ENCODE data around the gene ZNF879. TPM values are rescaled to one million over a fixed set of nuclear protein-coding genes. Genes with fewer than 3 reads are reported as not detected.

Gene ZNF879
- total RNA-seq, 1 experiment from 2014 or later: not detected

DNA sequence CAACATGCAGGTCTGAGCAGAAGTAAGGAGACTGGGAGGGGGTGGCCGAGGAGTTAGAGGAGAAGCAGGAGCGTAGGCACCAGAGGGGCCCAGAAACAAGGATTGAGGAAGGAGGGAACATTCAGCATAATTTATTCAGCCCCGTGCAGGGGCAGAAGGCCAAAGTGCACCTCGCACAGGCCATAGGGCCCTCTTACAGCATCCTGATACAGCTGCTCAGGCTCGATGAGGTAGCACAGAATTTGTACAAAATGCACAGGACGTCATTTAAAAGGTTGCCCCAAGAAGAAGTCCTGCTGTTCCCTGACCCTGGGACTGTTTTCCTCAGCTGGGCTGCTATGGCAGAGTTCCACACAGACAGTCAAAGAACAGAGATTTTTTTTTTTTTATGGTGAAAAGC is 26.4 kb upstream of the ZNF879 start:
- no peak for ATAC-seq
- peaks cover 0 to 6% of the 10 kb centered on the region in 2 experiments; a peak in 2 of 4 replicates for H3K9me3 ChIP-seq (ENCODE audit: control insufficient read depth in 1 of 2, insufficient read depth in 1 of 2, low read depth in 1 of 2, low read length in 2 of 2)
- POLR2A ChIA-PET: no interaction called here
- CTCF ChIA-PET: no interaction called here
- H3K4me2 ChIP-seq (ENCODE audit: low read length): no peak overlapping the region
- no peak for DNase-seq (ENCODE audit: low read depth, low spot score)
- H4K20me1 ChIP-seq (ENCODE audit: insufficient read depth): no peaks in the 10 kb centered on the region
- intact Hi-C loops (cut with micrococcal nuclease): no loop called here
- H2AFZ ChIP-seq (ENCODE audit: low read depth, low read length, poor library complexity, severe bottlenecking): no peak overlapping the region
- TF ChIP-seq POLR2AphosphoS5 (IDR thresholded peaks at IDR 0.05; ENCODE audit: low read depth, low read length) (no peak), CTCF (IDR thresholded peaks at IDR 0.05 in 2 of 3, conservative IDR thresholded peaks at IDR 0.05 in 1 of 3; ENCODE audit: borderline replicate concordance in 1 of 3, insufficient read depth in 1 of 3, low read depth in 2 of 3, low read length in 2 of 3) (no peak), EZH2 (IDR thresholded peaks at IDR 0.05) (no peak), ZBTB33 (IDR thresholded peaks at IDR 0.05; ENCODE audit: extremely low read depth, insufficient replicate concordance, low read length) (no peak), MAX (IDR thresholded peaks at IDR 0.05) (no peak), POLR2A (IDR thresholded peaks at IDR 0.05; ENCODE audit: borderline replicate concordance, extremely low read depth, insufficient read depth, insufficient read length) (no peak), CBX3 (IDR thresholded peaks at IDR 0.05; ENCODE audit: low read depth) (no peak), ELF1 (IDR thresholded peaks at IDR 0.05; ENCODE audit: borderline replicate concordance, low read depth) (no peak), YY1 (IDR thresholded peaks at IDR 0.05; ENCODE audit: extremely low read depth, insufficient replicate concordance, low read depth, low read length) (no peak)
- H3K27ac ChIP-seq (ENCODE audit: low read depth, low read length): no peak overlapping the region
- H3K4me3 ChIP-seq (replicated peaks in 1 of 2; ENCODE audit: low read depth in 1 of 2, low read length in 2 of 2): no peak overlapping the region
- H3K9me2 ChIP-seq (ENCODE audit: insufficient read depth): no peaks in the 10 kb centered on the region
- no peak overlapping the region for H3K9ac ChIP-seq (ENCODE audit: low read length)
- H3K4me1 ChIP-seq (ENCODE audit: control insufficient read depth in 1 of 2, insufficient read depth in 2 of 2, low read length in 2 of 2): no peaks in the 10 kb centered on the region
- RAD21 ChIA-PET (ENCODE audit: low non-redundant PET in 1 of 2, low total read pairs in 2 of 2, uncharacterized antibody in 2 of 2, unreplicated experiment in 2 of 2): no interaction called here
- no peaks in the 10 kb centered on the region for H3K36me3 ChIP-seq (ENCODE audit: control insufficient read depth in 1 of 2, insufficient read depth in 2 of 2, low read length in 2 of 2)
- H3K79me2 ChIP-seq (ENCODE audit: insufficient read depth, low read length): no peaks in the 10 kb centered on the region
- BruUV-seq (replicated peaks): no TSS peak
- no peaks in the 10 kb centered on the region for H3K27me3 ChIP-seq (ENCODE audit: insufficient read depth, low read length)
